COLO668 (cell line): ENCODE results near the gene GRIA4.

ENCODE experiments used
- DNase-seq: peaks from one replicate; lab custom pipeline; 2025; ENCODE audit not compliant: unreplicated experiment; lab: John Stamatoyannopoulos, UW

The GRIA4 gene

DNA sequence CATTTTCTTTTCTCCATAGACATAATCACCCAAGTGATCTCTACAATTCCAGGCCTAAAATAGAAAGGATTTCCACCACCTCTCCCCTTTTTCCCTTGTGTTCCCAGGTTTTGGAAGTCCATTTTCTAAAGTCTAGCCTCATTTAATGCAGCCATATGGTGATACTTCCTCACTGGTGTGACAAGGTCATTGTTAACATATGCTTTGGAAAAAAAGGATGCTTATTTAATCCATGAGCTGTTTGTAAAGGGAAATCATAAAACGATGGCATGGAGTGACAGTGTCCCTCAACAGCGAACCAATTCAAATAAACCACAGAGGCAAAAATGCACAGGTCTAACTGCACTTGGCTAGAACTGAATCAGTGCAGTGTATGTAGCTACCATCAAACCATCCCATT lies 26.6 kb downstream of the GRIA4 start:
- no peak for DNase-seq

DNA sequence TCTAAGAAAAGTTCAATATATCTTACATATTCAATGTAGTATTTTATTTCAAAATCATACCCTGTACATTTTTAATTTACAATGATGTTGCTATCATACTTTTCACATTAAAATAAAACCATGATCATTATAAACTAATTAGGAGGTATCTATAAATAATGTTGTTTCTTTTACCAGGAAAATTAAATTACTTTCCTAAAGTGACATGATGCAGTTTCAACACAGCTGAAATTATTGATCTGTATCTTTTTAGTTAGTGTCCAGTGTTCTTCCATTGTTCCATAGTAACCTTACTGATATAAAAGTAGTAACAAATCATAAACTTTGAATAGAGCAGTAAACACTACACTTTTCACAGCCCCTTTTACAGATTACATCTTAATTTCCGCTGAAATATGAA lies 29.7 kb downstream of the GRIA4 start:
- DNase-seq: no peak

DNA sequence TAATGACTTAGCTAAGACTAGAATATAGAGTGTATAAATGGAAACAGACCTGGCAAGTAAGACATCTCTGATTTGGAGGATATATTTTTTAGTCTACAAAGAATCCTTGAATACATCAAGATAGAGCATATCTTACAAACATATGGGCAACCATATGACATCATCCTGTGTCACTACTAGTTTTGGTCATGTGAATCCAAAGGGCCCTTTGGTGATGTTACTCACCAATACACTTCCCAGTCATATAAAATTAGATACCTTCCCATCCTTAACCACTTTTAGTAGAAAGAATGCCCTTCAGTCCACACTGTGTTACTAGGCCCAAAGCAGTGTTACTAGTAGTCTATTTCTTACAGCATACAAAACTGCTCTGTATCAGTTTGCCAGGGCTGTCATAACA lies 31.6 kb downstream of the GRIA4 start:
- DNase-seq: no peak

DNA sequence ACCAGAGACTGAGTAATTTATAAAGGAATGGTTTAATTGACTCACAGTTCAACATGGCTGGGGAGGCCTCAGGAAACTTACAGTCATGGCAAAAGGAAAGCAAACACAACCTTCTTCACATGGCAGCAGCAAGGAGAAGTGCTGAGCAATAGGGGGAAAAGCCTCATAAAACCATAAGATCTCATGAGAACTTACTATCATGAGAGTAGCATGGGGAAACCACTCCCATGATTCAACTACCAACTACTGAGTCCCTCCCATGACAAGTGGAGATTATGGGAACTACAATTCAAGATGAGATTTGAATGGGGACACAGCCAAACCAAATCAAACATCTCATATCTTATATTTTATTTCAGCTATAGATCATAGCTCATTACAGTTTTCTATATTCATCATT lies 33.0 kb downstream of the GRIA4 start:
- no peak for DNase-seq

DNA sequence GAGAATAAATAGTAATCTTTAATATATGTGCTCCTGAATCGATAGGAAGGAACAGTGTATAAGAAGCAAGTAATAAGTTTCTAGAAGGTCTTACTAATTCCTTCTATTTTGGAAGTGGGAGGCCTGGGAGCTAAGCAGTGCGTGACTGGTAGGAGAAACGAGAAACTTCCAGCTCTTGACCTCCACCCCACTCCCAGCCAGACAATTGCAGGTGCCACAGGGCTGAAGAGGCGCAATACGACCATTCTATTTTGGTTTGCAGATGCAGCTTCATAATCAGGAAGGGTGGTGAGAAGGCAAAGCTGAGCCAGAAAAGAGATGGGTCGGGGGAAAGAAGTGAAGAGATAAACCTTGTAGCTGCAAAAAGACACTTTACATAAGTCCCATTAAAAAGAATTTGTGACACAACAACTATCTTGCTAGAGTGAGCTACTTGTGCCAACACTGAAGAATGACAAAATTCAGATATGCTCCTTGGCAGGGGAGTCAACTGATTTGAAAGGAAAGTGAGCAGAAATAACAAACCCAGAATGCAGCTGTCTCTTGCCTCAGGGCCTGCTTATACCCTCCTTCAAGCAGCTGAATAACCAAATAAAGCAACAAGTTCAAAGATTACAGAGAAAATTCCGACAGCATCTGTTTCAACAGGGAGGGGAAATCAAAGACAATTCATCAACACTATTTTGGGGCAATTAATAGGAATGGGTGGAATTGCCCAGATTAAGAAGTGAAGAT lies 35.1 kb downstream of the GRIA4 start:
- no peak for DNase-seq

DNA sequence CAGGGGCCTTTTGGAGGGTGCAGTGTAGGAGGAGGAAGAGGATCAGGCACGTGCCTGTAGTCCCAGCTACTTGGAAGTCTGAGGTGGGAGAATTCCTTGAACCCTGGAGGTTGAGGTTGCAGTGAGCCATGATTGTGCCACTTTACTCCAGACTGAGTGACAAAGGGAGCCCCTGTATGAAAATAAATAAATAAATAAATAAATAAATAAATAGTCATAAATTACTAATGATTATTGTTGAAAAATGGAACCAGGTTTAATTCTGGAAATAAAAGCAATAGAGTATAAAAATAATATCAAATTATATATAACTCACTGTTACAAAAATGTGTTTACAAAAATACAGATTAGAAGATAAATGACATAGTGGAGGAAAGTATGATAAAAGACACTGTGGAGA lies 37.9 kb downstream of the GRIA4 start:
- DNase-seq: no peak

DNA sequence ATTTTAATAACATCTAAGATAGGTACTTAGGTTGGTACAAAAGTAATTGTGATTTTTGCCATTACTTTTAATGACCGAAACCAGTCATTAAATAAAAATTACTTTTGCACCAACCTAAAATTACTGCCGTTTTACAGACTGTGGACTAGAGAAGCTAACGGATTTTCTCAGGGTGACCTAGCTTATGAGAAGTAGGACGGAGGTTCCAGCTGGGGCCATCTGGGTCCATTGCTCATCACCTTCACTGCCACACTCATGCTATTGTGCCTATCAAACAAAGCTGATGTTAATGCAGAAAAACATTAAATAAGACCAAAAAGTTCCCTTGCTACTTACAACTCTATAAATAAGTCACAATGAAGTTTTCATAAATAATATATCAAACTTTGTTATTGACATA lies 38.9 kb downstream of the GRIA4 start:
- DNase-seq: no peak

DNA sequence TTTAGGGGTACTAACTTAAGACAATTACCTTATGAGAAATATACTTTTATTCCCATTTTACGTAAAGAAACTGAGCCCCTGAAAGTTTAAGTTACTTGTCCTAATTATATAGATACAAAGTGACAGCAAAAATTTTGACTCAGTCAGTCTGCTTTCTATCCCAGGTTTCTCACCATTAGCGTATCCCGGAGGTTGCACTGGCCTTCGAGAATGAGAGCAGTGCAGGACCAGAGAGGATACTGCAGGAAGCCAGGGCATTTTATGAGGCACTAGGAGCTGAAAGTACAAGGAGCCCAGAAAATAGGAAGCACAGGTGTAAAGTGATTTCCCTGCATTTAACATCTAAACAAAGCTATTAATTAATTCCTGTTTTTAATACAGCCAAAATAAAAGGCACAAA lies 55.4 kb downstream of the GRIA4 start:
- DNase-seq: no peak

DNA sequence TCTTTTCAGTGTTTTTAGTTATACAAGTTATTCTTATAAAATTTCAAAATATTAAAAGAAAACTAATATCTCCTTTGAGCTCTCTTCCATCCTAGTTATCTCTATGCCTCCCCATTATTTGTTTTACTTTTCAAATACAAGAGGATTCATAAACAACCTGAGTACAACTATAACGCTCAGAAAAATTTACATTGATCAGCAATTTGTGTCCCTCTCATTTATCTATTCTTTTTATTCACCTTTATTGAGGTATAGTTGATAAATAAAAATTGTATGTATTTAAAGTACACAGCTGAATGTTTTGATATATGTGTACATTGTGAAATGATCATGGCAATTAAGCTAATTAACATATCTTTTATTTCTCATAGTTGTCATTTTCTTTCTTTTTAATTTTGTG lies 57.6 kb downstream of the GRIA4 start:
- no peak for DNase-seq

DNA sequence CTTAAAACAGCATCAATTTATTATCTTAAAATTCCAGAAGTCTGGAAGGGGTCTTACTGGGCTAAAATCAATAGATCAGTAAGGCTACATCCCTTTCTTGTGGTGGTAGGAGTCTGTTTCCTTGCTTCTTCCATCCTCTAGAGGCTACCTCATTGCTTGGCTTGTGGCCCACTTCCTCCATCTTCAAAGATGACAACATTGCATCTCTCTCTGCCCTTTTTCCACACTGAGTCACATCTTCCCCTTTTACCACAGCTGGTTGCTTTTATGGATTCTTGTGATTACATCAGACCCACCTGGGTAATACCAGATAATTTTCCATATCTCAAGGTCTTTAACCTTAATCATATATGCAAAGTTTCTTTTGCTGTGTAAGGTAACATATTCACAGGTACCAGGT lies 60.9 kb downstream of the GRIA4 start:
- no peak for DNase-seq

DNA sequence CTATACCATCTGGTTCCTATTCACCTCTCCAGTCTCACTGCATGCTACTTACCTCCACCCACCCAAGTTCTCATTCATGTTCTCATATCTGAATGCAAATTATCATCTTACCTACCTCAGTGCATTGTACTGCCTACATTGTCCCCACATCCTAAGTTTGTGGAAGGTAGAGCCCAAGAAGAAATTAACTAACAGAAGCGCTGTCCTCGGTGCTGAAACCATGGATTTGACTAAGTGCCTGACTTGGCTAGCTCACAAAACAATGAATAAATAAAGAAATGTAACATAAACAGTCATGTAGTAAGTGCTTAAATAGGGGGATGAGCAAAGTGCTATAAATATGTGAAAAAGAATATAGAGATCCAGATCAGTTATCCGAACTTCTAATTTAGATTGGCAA lies 63.2 kb downstream of the GRIA4 start:
- DNase-seq: no peak

DNA sequence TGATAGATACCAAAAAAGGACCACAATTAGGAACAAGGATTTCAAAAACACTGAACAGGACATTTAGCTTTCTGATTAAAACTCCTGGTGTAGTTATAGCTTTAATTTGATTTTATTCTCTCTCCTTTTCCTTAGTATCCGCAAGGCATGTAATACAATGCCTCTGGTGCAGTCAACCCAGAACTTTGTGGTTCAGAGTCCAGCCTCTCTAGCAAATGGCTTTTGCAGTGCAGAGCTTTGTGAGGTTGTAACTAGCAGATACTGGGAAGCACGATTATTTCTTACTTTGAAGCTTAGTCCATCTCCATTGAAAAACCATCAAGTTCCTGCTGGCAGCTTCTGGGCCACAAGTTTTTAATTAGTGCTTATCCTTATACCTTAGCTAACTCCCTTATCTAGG lies 79.8 kb downstream of the GRIA4 start:
- DNase-seq: no peak

DNA sequence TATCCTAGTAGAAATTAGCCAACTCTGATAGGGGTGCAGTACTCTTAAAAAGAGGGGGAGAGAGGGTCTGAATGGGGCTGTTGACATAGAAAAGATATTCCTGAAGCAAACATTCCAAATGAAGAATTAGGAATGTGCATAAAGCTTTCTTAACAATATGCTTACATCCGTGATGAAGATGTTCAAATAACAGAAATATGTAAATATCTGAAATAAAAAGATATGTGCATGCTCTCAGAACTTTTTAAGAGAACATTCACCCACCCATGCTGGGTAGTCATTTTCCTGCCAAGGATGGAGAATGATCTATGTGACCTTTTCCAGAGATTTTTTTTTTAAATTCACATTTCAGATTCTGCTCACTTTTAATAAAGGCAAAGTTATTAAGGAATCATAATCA lies 80.6 kb downstream of the GRIA4 start:
- no peak for DNase-seq

DNA sequence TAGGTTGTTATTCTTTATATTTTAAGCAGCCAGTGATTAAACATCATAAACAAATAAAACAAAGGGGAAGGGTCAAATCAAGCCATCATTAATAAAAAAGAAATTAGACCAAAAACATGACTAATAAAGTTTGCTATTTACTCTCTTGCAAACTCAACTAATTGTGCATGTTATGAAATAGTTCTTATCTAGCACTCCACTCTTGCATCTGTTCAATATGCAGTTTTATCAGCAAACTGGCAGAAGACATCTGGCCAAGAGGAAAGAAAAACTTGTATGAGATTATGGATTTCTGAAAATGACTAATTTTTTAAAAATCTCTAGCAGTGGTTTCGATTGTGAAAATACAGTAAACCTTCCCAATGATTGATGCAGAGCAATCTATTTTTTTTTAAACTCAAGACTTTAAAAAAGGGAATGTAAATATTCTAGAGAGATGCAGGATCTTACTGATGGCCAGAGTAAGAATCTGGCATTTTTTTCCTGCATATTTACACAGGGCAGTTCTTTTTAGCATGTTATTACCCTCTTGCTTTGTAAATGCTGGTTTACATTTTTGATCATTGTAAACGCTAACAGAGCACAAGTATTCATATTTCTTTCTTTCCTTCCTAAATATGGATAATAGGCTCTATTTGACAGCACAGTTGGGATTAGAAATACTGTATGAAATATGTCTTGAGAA lies 83.3 kb downstream of the GRIA4 start:
- no peak for DNase-seq

DNA sequence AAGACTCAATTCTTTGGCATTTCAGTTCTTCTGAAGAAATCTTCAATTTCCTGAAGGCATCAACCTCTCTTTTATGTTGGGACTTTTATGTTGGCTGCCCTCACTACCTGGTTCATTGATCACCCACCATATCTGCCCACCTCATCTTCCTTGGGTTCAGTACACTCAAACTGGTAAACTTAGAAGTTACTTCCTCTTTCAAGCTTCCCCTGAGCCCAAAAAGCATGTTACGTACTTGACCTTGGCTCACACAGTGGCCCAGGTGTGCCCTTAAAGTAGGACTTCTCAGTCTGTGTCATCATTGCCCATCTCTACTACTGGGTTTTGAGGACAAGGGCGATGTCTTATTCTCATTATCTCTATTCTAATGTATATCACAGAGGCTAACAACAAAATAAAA lies 86.1 kb downstream of the GRIA4 start:
- DNase-seq: no peak

DNA sequence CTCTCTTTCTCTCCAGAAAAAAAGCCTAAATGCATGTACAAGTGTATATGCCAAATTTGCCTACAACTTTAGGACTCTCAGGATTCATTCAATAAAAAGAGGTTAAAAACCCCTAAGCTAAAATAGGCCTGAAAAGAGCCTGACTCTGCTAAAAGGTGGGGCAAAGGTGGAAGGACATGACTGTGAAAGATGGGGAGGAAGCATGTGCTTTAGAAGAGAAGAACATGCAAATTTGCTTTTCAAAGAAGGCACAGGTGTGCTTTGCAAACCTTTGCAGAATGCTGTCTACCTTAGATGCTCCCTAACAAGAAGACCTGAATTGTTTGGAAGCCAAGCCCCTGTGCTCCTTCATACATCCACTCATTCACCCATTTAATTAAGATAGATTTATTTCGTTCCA lies 87.4 kb downstream of the GRIA4 start:
- no peak for DNase-seq

DNA sequence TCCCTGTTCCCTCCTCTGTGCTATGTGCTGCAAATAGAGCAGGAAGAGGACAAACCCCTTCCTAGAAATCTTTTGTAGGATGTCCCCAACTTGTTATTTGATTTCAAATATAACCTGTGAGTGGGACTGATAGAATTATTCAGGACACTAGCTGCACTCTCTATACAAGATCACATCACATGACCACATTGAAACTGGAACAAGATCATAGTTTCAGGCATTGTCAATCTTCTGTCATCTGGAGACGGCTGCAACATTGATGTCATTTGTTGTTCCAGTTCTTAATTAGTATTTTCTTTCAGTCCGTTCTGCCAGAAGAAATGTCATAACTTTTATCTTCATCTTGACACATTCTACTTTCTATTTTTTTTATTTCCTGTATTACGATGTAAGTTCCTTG lies 89.3 kb downstream of the GRIA4 start:
- no peak for DNase-seq

DNA sequence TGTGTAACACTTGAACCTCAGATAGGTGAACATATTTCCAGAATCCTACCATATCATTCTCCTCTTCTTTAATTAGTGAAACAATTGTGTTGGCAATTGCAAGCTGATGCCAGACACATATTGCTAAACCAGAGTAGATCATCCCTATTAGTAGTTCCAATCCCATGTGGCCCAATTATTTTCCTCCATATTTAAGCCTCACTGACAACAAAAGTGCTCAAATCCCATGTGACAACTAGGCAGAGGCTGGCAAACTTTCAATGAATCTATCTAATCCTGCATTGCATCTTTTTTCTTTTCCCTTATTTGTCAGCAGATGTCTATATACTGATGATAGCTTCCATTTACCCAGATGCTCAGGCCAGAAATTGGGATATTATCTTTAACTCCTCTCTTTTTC lies 90.4 kb downstream of the GRIA4 start:
- no peak for DNase-seq

DNA sequence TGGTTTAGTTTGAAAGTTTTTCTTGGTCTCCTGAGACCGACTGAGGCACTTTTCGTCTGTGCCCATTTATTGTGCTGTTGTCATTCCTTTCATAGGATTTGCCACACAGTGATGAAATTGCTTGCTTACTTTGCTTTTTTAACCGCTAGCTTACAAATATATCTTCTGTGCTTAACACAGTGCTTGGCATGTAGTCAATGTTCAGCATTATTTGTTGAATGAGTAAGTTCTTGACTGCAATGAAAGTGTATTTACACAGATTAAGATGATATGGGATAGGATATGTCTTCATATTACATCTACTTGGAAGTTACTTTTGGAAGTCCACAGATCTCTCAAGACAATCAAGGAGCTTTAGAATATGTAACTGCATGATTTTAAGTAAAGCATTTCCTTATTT lies 91.2 kb downstream of the GRIA4 start:
- no peak for DNase-seq

DNA sequence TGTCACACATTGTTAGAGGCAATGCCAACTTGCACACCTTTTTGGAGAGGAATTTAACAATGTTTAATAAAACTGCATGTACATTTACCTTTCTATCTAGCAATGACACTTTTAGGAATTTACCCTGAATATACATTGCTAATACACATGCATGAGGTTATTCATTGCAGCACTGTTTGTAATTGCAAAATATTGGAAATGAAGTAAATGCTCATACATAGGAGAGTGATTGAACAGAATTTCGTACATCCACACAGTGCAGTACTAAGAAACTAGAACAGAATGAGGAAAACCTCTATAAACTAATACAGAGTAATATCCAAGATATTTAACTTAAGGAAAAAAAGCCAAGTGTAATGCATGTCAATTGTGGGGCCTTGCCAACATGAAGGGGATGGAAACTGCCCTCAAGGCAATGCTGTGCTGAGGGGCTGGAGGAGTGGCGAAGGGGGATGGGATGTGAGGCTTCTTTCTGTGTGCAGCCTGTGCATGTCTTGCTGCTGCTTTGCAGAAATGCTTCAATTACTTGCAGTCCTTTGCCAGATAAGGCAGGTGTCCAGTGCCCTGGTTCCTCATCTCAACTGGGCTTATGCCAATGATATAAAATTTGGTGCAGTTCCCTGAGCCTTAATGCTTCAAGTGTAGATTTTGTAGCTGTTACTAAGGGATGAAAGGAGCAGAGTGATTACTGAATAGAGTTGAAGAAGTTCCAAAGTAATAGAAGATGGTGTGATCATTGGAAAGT lies 96.1 kb downstream of the GRIA4 start:
- no peak for DNase-seq

DNA sequence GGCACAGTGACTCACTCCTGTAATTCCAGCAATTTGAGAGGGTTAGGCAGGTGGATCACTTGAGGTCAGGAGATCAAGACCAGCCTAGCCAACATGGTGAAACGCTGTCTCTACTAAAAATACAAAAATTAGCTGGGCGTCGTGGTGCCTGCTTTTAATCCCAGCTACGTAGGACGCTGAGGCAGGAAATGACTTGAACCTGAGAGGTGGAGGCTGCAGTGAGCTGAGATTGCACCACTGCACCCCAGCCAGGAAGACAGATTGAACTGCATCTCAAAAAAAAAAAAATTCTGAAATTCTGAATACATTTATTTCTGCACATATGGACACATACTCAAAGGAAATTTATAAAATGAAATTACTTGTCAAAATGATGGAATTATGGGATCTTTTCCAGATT lies 103.2 kb downstream of the GRIA4 start:
- DNase-seq: no peak

DNA sequence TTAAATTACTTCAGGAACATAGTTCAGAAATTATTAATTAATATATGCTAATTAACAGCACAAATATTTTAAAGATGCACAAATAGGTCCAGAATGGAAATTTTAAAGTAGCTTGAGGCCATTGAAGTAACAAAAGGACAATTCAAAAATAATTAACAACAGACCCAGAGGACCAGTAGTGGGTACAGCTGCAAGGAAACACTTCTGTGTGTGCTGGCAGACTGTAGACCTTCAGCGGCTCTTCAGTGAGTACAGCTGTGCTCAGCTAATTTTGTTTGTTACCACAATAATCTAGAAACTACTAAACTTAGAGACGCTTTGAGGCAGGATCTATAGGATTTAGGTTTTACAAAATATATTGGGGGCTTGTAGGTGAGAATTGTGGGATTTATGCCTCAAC lies 103.8 kb downstream of the GRIA4 start:
- DNase-seq: no peak
